Measurements from ENCODE around the gene TMC5. TPM values are rescaled to one million over a fixed set of nuclear protein-coding genes. Genes with fewer than 3 reads are reported as not detected.
"Not testable (repeated sequence)": the region's sequence is repeated elsewhere in the genome, so short reads cannot be mapped to it uniquely, and the experiment has no call there.

TMC5 gene
- total RNA-seq, result not detected

GRCh38 chr16:19417640-19418039, at the start of gene TMC5:
TSS of gene TMC5 (plus strand) at chr16:19417883. CDS start at chr16:19440039, 22,156 bp downstream.
- H3K9me3 ChIP-seq, result no peaks in the 10 kb centered on the region
- intact Hi-C loops (cut with DNase I), result no loop called here
- no peak for TF ChIP-seq CTCF (IDR thresholded peaks at IDR 0.05)
- no peak within 1 kb of the TSS for H3K27ac ChIP-seq
- H3K27me3 ChIP-seq, result no peaks in the 10 kb centered on the region
- no peaks in the 10 kb centered on the region for H3K4me1 ChIP-seq
- no peak within 1 kb of the TSS for H3K4me3 ChIP-seq
- H3K36me3 ChIP-seq, result no peaks in the 10 kb centered on the region
- no peak for DNase-seq (ENCODE audit: low spot score in 2 of 2)

GRCh38 chr16:19372541-19372940, 45.1 kb upstream of the TMC5 start:
- not testable (repeated sequence) for H3K36me3 ChIP-seq; H3K9me3 ChIP-seq; DNase-seq (ENCODE audit: low spot score in 2 of 2); H3K4me3 ChIP-seq; H3K27ac ChIP-seq; H3K4me1 ChIP-seq; H3K27me3 ChIP-seq
- intact Hi-C loops (cut with DNase I), result loop anchor here (10.0 kb wide), 1 partner anchor 388 kb away; the partner anchor contains the start of gene TMC7

DNA sequence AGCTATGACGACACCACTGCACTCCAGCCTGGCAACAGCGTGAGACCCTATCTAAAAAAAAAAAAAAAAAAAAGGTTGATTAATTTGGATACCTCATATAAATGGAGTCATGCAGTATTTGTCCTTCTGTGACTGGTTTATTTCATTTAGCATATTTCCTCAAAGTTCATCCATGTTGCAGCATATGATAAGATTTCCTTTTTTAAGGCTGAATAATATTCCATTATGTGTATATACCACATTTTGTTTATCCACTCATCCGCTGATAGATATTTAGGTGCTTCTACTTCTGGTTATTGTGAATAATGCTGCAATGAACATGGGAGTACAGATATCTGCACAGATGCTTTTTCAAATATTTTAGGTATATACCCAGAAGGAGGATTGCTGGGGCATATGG, 43.3 kb upstream of the TMC5 start:
- intact Hi-C loops (cut with DNase I), result loop anchor here (10.0 kb wide), 1 partner anchor 390 kb away; the partner anchor contains the start of gene TMC7
- H3K27me3 ChIP-seq, result no peaks in the 10 kb centered on the region

DNA sequence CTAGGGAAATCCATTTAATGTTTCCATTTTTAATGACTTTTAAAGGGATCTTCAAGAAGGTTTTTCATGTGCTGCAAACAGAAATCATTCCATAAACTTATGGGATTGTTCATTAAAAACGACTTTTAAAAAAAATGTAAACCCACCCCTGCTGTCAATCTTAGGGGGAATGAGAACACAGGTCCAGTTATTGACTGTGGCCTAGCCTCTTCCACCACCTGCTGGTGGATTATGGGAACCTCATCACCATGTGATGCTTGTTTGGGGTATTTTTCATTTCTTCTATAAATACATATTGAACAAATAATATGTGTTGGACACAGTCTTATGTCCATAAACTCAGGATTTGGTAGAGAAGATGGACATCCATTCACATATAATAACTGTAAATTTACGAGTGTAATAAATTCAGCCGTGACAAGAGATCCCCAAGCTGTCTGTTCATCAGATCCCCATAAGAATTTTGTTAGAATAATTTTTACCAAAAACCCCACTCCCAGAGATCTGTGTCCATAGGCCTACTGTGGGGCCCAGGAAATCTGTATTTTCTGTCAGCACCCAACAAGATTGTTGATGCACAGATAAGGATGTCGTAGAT, 42.0 kb upstream of the TMC5 start:
- intact Hi-C loops (cut with DNase I), result loop anchor here (1.0 to 10.0 kb wide), 3 partner anchors 208 to 391 kb away; partner anchors contain the start of gene TMC7
- no peaks in the 10 kb centered on the region for H3K4me1 ChIP-seq
- DNase-seq (ENCODE audit: low spot score in 2 of 2), result no peak
- H3K4me3 ChIP-seq, result no peak overlapping the region
- no peak overlapping the region for H3K27ac ChIP-seq
- H3K36me3 ChIP-seq, result no peaks in the 10 kb centered on the region
- H3K9me3 ChIP-seq, result no peaks in the 10 kb centered on the region
- peak; percentile 66 to 85 (median 70) for TF ChIP-seq CTCF (IDR thresholded peaks at IDR 0.05)
- no peaks in the 10 kb centered on the region for H3K27me3 ChIP-seq

More for the DNA sequence above, 43.3 kb upstream of the TMC5 start:
- Histone ChIP-seq H3K4me1 (no peaks in the 10 kb centered on the region), H3K9me3 (no peaks in the 10 kb centered on the region), H3K27ac (no peak overlapping the region), H3K4me3 (no peak overlapping the region), H3K36me3 (no peaks in the 10 kb centered on the region)
- no peak for DNase-seq (ENCODE audit: low spot score in 2 of 2)
- no peak for TF ChIP-seq CTCF (IDR thresholded peaks at IDR 0.05)

DNA sequence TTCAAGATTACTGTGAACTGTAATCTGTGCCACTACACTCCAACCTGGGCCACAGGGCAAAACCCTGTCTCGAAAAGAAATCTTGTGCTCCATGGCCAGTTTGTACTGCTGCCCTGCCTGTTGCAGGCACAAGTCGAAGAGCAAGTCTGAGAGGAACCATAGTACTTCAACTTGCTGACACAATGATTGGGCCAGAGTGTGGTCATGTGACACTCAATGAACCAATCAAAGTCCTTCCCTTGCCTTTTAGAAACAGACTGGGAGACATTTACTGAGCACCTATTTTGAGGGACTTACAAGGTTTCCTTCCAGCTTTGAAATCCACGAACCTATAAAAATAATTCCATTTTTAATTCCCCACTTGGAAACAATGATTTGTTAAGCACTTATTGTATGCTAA, 39.8 kb upstream of the TMC5 start:
- Histone ChIP-seq H3K9me3 (no peaks in the 10 kb centered on the region), H3K27ac (no peak overlapping the region), H3K27me3 (no peaks in the 10 kb centered on the region), H3K4me3 (no peak overlapping the region), H3K4me1 (no peaks in the 10 kb centered on the region), H3K36me3 (no peaks in the 10 kb centered on the region)
- intact Hi-C loops (cut with DNase I), result loop anchor here (10.0 kb wide), 1 partner anchor 393 kb away; the partner anchor contains the start of gene TMC7
- no peak for TF ChIP-seq CTCF (IDR thresholded peaks at IDR 0.05)
- no peak for DNase-seq (ENCODE audit: low spot score in 2 of 2)

DNA sequence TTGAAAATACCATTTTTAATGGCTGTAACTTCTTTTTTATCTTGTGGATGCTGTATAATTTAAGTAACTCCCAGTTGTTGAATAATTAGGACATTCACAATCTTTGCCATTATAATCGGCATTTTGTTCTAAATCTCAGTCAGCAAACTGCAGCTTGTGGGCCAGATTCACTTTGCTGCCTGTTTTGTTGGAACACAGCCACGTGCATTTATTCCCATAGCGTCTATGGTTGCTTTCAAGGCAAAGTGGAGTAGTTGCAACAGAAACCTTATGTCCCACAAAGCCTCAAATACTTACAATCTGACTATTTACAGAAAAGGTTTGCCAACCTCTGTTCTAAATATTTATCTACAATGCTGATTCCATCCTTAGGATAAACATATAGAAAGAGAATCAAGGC, 39.2 kb upstream of the TMC5 start:
- H3K9me3 ChIP-seq, result no peaks in the 10 kb centered on the region
- H3K27me3 ChIP-seq, result no peaks in the 10 kb centered on the region
- no peaks in the 10 kb centered on the region for H3K36me3 ChIP-seq
- no peak for DNase-seq (ENCODE audit: low spot score in 2 of 2)
- H3K27ac ChIP-seq, result no peak overlapping the region
- no peaks in the 10 kb centered on the region for H3K4me1 ChIP-seq
- H3K4me3 ChIP-seq, result no peak overlapping the region
- intact Hi-C loops (cut with DNase I), result loop anchor here (10.0 kb wide), 1 partner anchor 394 kb away; the partner anchor contains the start of gene TMC7
- no peak for TF ChIP-seq CTCF (IDR thresholded peaks at IDR 0.05)

All from ascending aorta (tissue), 2 donors.